Lower lobe of right lung (tissue), 2 donors: ENCODE data around the gene SLIT2. TPM values are rescaled to one million over a fixed set of nuclear protein-coding genes. Genes with fewer than 3 reads are reported as not detected.

ENCODE experiments used
- ATAC-seq, 2 donors: fragments of 200-7000 bp; cut with Tn5 transposase; one replicate each; pipeline ENCODE4 v1.9.1; 2020 to 2022; ENCODE audit warnings: mild to moderate bottlenecking in 2 of 2, moderate library complexity in 2 of 2
- DNase-seq: peaks from one replicate; pipeline ENCODE4 v3.0.0-alpha.2; 2020
- H3K27ac ChIP-seq: fragments of 200-600 bp; one replicate; pipeline ENCODE4 v1.8.0; 2022
- H3K27me3 ChIP-seq: fragments of 200-600 bp; one replicate; pipeline ENCODE4 v1.8.0; 2022; ENCODE audit warnings: low read depth
- H3K36me3 ChIP-seq: fragments of 200-600 bp; one replicate; pipeline ENCODE4 v1.8.0; 2022; ENCODE audit warnings: mild to moderate bottlenecking
- H3K4me1 ChIP-seq: fragments of 200-600 bp; one replicate; pipeline ENCODE4 v1.8.0; 2022
- H3K4me3 ChIP-seq: fragments of 200-600 bp; one replicate; pipeline ENCODE4 v1.8.0; 2022; ENCODE audit warnings: mild to moderate bottlenecking
- H3K9me3 ChIP-seq: fragments of 200-600 bp; one replicate; pipeline ENCODE4 v1.8.0; 2022
- CTCF ChIP-seq: fragments of 200-600 bp; IDR thresholded peaks from one replicate; pipeline ENCODE4 v1.8.0; 2022; ENCODE audit warnings: antibody characterized with exemption, mild to moderate bottlenecking
- intact Hi-C: fragments of 100-400 bp; cut with DNase I; formaldehyde crosslinking; loops from one replicate; pipeline ENCODE4 v1.11.0; 2022
- long read RNA-seq: library from polyadenylated mRNA; unstranded; transcript quantifications from one replicate; pipeline ENCODE4 v2.0.0, GENCODE V29; 2021
- total RNA-seq: library from RNA; stranded (reverse); fragmentation: NEBNext Ultra II Directional; extraction: Animal tissue kit (Norgen Biotek cat#: 25700); gene quantifications from one replicate; pipeline ENCODE4 v1.2.1, GENCODE V29; 2021
- donor health status: DM: no; HTN: yes; CAD: no; lungs with severe emphysema.

The SLIT2 gene
- 91.8 TPM for total RNA-seq
- long read RNA-seq, full-length matches to known transcripts: 6 of 69 reads
- long read RNA-seq, partial matches to known transcripts: 46 of 69 reads
- long read RNA-seq, other reads (novel, unspliced or antisense): 17 of 69 reads

GRCh38 chr4:20251796-20252655 is at the start of gene SLIT2:
Gene SLIT2 (plus strand): TSS chr4:20251905. CDS start chr4:20253816, 1,911 bp downstream.
- Histone ChIP-seq H3K27me3 (peaks cover 52% of the 10 kb centered on the region), H3K9me3 (no peaks in the 10 kb centered on the region), H3K27ac (peak within 1 kb of the TSS; percentile 56), H3K4me3 (peak within 1 kb of the TSS; percentile 63), H3K4me1 (peaks cover 10% of the 10 kb centered on the region), H3K36me3 (no peaks in the 10 kb centered on the region)
- ATAC-seq (peak; percentile 92 to 93), DNase-seq (peak; percentile 80)
- TF ChIP-seq CTCF: no peak
- intact Hi-C loops: no loop called here

GRCh38 chr4:20203508-20203907 is 48.2 kb upstream of the SLIT2 start:
- Histone ChIP-seq H3K27ac (no peak overlapping the region), H3K36me3 (no peaks in the 10 kb centered on the region), H3K9me3 (no peaks in the 10 kb centered on the region), H3K27me3 (no peaks in the 10 kb centered on the region), H3K4me1 (no peaks in the 10 kb centered on the region), H3K4me3 (no peak overlapping the region)
- ATAC-seq (no peak), DNase-seq (no peak)
- intact Hi-C loops: no loop called here
- TF ChIP-seq CTCF: no peak

GRCh38 chr4:20217521-20217920 is 34.2 kb upstream of the SLIT2 start:
- no peaks in the 10 kb centered on the region for H3K27me3 ChIP-seq
- TF ChIP-seq CTCF: no peak
- DNase-seq (no peak), ATAC-seq (no peak)
- H3K36me3 ChIP-seq: no peaks in the 10 kb centered on the region
- H3K4me3 ChIP-seq: no peak overlapping the region
- no peaks in the 10 kb centered on the region for H3K9me3 ChIP-seq
- intact Hi-C loops: no loop called here
- no peak overlapping the region for H3K27ac ChIP-seq
- H3K4me1 ChIP-seq: no peaks in the 10 kb centered on the region

GRCh38 chr4:20217951-20218350 is 33.8 kb upstream of the SLIT2 start:
- no peaks in the 10 kb centered on the region for H3K36me3 ChIP-seq
- no peak for ATAC-seq
- no peaks in the 10 kb centered on the region for H3K9me3 ChIP-seq
- no peak overlapping the region for H3K4me3 ChIP-seq
- intact Hi-C loops: no loop called here
- DNase-seq: no peak
- no peak for TF ChIP-seq CTCF
- no peaks in the 10 kb centered on the region for H3K27me3 ChIP-seq
- H3K4me1 ChIP-seq: no peaks in the 10 kb centered on the region
- H3K27ac ChIP-seq: no peak overlapping the region

- no peak for DNase-seq
- no peak overlapping the region for H3K27ac ChIP-seq
- no peaks in the 10 kb centered on the region for H3K36me3 ChIP-seq
- TF ChIP-seq CTCF: no peak
- H3K9me3 ChIP-seq: no peaks in the 10 kb centered on the region
- ATAC-seq: no peak
- H3K4me1 ChIP-seq: no peaks in the 10 kb centered on the region
- H3K27me3 ChIP-seq: no peaks in the 10 kb centered on the region
- intact Hi-C loops: no loop called here
- H3K4me3 ChIP-seq: no peak overlapping the region
Measured at GRCh38 chr4:20219521-20219920, 32.2 kb upstream of the SLIT2 start.
